Esophagus muscularis mucosa (tissue), 4 donors: ENCODE data around the gene HOXB8. TPM values are rescaled to one million over a fixed set of nuclear protein-coding genes. Genes with fewer than 3 reads are reported as not detected.

Experiments
- DNase-seq: peaks from one replicate; pipeline ENCODE4 v3.0.0-alpha.2; 2017; ENCODE audit errors: extremely low spot score
- H3K27ac ChIP-seq, 4 donors: fragments of 200-600 bp; sonication (generic); replicated peaks in 1 of 4; 1 replicate in 3 of 4; 2 replicates in 1 of 4; pipeline ENCODE4 v1.5.1; 2016 to 2019; ENCODE audit warnings: mild to moderate bottlenecking in 1 of 4
- H3K27me3 ChIP-seq, 4 donors: fragments of 200-600 bp; sonication (generic); one replicate each; pipeline versions ENCODE4 v1.5.1 to v1.6.0; 2016 to 2019
- H3K36me3 ChIP-seq, 4 donors: fragments of 200-600 bp; sonication (generic); one replicate each; pipeline ENCODE4 v1.5.1; 2016 to 2019
- H3K4me1 ChIP-seq, 4 donors: fragments of 200-600 bp; sonication (generic); one replicate each; pipeline ENCODE4 v1.5.1; 2016 to 2019
- H3K4me3 ChIP-seq, 4 donors: fragments of 200-600 bp; sonication (generic); 1 replicate in 2 of 4; 2 replicates in 2 of 4; pipeline ENCODE4 v1.5.1; 2016 to 2019; ENCODE audit warnings: mild to moderate bottlenecking in 4 of 4, moderate library complexity in 1 of 4
- H3K9me3 ChIP-seq, 4 donors: fragments of 200-600 bp; sonication (generic); 1 replicate in 3 of 4; 2 replicates in 1 of 4; pipeline ENCODE4 v1.5.1; 2016 to 2019
- EP300 ChIP-seq: sonication (generic); formaldehyde crosslinking; IDR thresholded peaks from one replicate; pipeline ENCODE4 v1.6.1; 2017; ENCODE audit warnings: antibody characterized with exemption
- POLR2A ChIP-seq: fragments of 450-650 bp; IDR thresholded peaks from one replicate; pipeline ENCODE4 v1.6.1; 2017; ENCODE audit warnings: antibody characterized with exemption, moderate library complexity, mild to moderate bottlenecking, low read depth
- POLR2AphosphoS5 ChIP-seq, 2 donors: sonication (generic); formaldehyde crosslinking; IDR thresholded peaks; one replicate each; pipeline ENCODE4 v1.6.1; 2017; ENCODE audit warnings: antibody characterized with exemption in 2 of 2
- WGBS: methylation state at CpG from one replicate; pipeline ENCODE4 v1.1.5; 2018; 5-methylcytosine and 5-hydroxymethylcytosine counted together
- intact Hi-C: fragments of 100-400 bp; cut with DNase I; formaldehyde crosslinking; loops from one replicate; pipeline ENCODE4 v1.15.1; 2023
- total RNA-seq, 4 donors: library from RNA; depleted of rRNA; stranded (reverse); fragments of >200 nt; gene quantifications; one replicate each; pipeline versions ENCODE4 v1.1.0 to v1.2.1, GENCODE V29; 2016
- TF ChIP-seq, protein P1 (sequence below), 3 experiments: fragments of 200-600 bp in 2 of 3; fragments of 450-650 bp in 1 of 3; sonication (generic) in 2 of 3; IDR thresholded peaks; one replicate each; pipeline ENCODE4 v1.5.1; 2017 to 2019; ENCODE audit warnings: antibody characterized with exemption in 3 of 3, mild to moderate bottlenecking in 2 of 3, moderate library complexity in 1 of 3

HOXB8 gene
- total RNA-seq, 4 donors from 2014 or later = not detected

DNA sequence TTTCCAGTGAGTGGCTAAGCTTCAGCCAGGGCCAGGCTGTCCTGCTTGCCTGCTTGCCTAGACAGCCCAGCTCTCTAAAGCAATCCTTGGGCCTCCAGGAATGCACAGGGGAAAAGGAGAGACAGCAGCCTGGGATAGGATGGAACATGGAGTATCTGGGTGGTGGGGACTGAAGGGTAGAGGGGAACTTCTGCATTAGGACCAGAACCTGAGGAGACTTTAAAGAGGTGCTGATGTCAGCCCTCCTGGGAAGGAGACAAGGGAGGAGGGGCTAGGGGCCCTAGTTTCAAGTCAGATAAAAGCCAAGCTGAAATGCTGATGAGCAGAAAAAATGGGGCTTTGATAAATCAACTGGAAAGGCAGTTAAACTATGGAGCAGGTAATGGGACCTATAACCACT lies 6.1 kb downstream of the HOXB8 start:
- intact Hi-C loops = no loop called here
- Histone ChIP-seq H3K27ac (no peak overlapping the region), H3K4me3 (no peak overlapping the region), H3K4me1 (peaks cover 43 to 46% (median 44%) of the 10 kb centered on the region in 4 donors), H3K27me3 (peaks cover 34 to 100% (median 91%) of the 10 kb centered on the region in 4 donors), H3K9me3 (no peaks in the 10 kb centered on the region), H3K36me3 (no peaks in the 10 kb centered on the region)
- no peak for DNase-seq
- TF ChIP-seq EP300 = no peak
- TF ChIP-seq, protein P1, sequence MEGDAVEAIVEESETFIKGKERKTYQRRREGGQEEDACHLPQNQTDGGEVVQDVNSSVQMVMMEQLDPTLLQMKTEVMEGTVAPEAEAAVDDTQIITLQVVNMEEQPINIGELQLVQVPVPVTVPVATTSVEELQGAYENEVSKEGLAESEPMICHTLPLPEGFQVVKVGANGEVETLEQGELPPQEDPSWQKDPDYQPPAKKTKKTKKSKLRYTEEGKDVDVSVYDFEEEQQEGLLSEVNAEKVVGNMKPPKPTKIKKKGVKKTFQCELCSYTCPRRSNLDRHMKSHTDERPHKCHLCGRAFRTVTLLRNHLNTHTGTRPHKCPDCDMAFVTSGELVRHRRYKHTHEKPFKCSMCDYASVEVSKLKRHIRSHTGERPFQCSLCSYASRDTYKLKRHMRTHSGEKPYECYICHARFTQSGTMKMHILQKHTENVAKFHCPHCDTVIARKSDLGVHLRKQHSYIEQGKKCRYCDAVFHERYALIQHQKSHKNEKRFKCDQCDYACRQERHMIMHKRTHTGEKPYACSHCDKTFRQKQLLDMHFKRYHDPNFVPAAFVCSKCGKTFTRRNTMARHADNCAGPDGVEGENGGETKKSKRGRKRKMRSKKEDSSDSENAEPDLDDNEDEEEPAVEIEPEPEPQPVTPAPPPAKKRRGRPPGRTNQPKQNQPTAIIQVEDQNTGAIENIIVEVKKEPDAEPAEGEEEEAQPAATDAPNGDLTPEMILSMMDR (IDR thresholded peaks at IDR 0.05) = no peak
- TF ChIP-seq POLR2AphosphoS5 (IDR thresholded peaks at IDR 0.05) = no peak
- TF ChIP-seq POLR2A = no peak

DNA sequence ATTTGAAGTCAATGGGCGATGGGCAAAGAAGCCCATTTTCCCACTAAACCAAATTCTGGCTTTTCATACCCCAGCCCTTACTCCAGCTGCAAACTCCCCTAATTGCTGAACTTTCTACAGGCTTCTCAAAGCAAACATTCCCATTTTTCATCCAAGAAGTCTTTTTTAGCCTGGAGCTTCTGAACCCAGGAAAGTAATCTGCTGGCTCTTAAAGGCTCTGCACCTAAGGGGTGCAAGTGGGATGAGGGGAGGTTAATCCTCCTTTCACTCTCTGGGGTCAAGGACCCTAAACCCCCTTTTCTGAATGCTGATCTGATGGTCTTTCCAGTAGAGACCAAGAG lies 6.6 kb downstream of the HOXB8 start:
- Histone ChIP-seq H3K4me3 (no peak overlapping the region), H3K36me3 (no peaks in the 10 kb centered on the region), H3K9me3 (no peaks in the 10 kb centered on the region), H3K27ac (no peak overlapping the region), H3K27me3 (peaks cover 33 to 100% (median 91%) of the 10 kb centered on the region in 4 donors), H3K4me1 (peaks cover 37 to 44% (median 40%) of the 10 kb centered on the region in 4 donors)
- 100% methylated on average over 1 of the region's 1 CpG for whole genome bisulfite sequencing
- DNase-seq = no peak
- intact Hi-C loops = no loop called here
- no peak for TF ChIP-seq EP300
- TF ChIP-seq, protein P1 (IDR thresholded peaks at IDR 0.05) = no peak
- TF ChIP-seq POLR2AphosphoS5 (IDR thresholded peaks at IDR 0.05) = no peak
- no peak for TF ChIP-seq POLR2A

DNA sequence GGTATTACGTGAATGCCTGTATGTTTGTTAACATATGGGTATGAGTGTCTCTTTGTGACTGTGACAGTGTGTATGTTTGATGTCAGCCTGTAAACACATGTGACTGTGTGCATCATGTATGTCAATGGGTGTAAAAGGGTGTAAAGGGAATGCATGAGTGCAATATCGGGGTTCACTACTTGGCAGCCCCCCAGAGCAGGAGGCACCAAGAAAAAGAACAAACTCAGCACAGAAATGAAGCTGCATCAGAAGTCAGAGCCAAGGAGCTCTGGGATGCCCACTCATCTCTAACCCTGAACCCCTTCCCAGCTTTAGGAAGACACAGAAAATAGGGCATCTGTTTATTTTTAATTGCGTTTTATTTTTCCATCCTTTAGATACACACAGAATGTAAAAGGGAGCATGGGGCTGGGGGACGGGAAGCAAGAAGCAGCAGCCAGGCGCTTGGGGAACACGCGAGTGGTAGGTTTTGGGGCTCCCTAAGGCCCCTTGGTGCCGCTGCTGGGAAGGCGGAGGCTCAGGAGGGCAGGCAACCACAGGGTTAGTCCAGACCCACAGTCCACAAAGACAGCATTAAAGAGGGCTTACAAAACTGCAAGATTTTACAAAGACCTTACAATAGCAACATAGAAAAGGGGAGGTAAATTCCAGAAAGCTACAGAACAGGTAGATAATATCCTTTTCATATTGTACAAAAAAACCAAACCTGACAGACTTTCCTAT lies 8.0 kb downstream of the HOXB8 start:
- intact Hi-C loops = no loop called here
- no peaks in the 10 kb centered on the region for H3K36me3 ChIP-seq
- H3K4me1 ChIP-seq = peaks cover 28 to 41% (median 35%) of the 10 kb centered on the region in 4 donors
- TF ChIP-seq EP300 = no peak
- DNase-seq = no peak
- H3K9me3 ChIP-seq = no peaks in the 10 kb centered on the region
- no peak overlapping the region for H3K4me3 ChIP-seq
- 54% methylated on average over 9 of the region's 9 CpGs for WGBS
- peaks cover 32 to 100% (median 93%) of the 10 kb centered on the region in 4 donors for H3K27me3 ChIP-seq
- no peak overlapping the region for H3K27ac ChIP-seq

DNA sequence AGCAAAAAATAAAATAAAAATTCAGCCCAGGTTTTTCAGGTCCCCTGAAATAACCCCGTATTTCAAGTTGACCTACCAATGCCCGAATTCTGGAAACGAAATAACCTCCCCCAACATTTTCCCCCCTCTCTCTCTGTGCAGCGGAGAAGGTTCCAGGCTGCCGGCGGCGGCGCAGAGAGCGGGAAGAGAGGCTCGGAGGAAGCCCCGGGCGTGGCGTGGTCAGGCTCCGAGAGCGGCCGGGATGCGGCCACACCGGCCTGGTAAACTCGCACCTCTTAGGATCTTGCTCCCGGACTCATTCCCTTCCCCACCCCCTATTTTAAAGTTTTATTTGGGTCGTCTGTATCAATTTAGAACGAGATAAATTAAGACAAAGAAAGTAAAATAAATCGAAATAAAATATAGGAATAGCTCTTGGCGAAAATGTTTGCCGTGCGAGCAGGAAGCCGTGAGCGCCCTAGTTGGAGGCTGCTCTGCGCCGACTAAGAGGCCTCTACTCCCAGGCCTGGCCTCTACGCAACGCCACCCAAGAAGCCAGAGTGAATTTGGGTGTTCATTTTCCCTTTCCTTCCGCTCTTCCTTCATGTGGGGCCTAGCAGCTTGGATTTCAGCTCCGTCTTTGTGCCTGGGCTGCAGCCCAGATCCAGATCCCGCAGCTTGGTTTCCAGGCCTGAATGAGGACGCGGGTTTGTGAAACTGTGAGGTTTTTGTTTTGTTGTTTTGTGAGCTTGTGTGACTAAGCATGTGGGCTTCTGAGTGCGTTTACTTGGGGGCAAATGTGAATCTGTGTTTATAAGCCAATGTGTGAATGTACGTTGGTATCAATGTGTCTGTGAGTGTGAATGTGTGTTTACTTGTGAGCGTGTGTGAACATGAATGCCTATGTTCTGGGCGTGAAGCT lies 8.9 kb downstream of the HOXB8 start:
- no peaks in the 10 kb centered on the region for H3K9me3 ChIP-seq
- H3K4me3 ChIP-seq = no peak overlapping the region
- H3K27me3 ChIP-seq = peaks cover 30 to 100% (median 94%) of the 10 kb centered on the region in 4 donors
- 50% methylated on average over 41 of the region's 41 CpGs for whole genome bisulfite sequencing
- H3K36me3 ChIP-seq = no peaks in the 10 kb centered on the region
- TF ChIP-seq, protein P1 (IDR thresholded peaks at IDR 0.05) = no peak
- TF ChIP-seq POLR2A (no peak), EP300 (no peak), POLR2AphosphoS5 (IDR thresholded peaks at IDR 0.05) (no peak)
- intact Hi-C loops = no loop called here
- H3K27ac ChIP-seq = no peak overlapping the region
- no peak for DNase-seq
- peaks cover 21 to 34% (median 29%) of the 10 kb centered on the region in 4 donors for H3K4me1 ChIP-seq

DNA sequence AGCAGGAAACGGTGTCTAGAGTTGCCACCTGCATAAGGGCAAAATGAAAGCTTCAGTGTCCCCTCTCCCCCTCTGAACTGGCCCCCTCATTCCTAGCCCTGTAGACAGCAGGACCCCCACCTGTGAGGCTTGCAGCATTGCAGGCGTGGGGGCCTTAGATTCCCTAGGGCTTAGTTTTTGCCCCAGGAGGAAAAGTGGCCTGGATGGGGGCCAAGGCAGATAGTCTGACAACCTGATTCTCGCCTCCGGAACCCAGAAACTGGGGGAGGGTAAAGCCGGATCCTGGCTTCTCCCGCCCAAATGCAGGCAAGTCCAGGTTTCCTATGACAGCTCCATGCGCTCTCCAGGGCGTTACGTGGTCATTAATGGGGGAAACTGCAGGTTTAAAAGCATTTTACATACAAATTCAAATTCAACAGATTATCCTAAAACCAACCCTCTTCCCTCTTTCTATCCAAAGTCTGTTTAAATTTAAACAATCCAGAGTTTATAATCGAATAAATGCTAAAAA lies 9.6 kb downstream of the HOXB8 start:
- peaks cover 24 to 100% (median 94%) of the 10 kb centered on the region in 4 donors for H3K27me3 ChIP-seq
- no peak overlapping the region for H3K27ac ChIP-seq

More for the DNA sequence above, 9.6 kb downstream of the HOXB8 start:
- Histone ChIP-seq H3K36me3 (no peaks in the 10 kb centered on the region), H3K9me3 (no peaks in the 10 kb centered on the region), H3K4me3 (no peak overlapping the region), H3K4me1 (peaks cover 13 to 26% (median 21%) of the 10 kb centered on the region in 4 donors)
- DNase-seq = no peak
- WGBS = 54% methylated on average over 6 of the region's 10 CpGs
- intact Hi-C loops = no loop called here
- TF ChIP-seq POLR2A = no peak
- TF ChIP-seq, protein P1 (IDR thresholded peaks at IDR 0.05) = no peak
- no peak for TF ChIP-seq EP300
- no peak for TF ChIP-seq POLR2AphosphoS5 (IDR thresholded peaks at IDR 0.05)
